ENCODE results near the gene PTGS2.

The PTGS2 gene

DNA sequence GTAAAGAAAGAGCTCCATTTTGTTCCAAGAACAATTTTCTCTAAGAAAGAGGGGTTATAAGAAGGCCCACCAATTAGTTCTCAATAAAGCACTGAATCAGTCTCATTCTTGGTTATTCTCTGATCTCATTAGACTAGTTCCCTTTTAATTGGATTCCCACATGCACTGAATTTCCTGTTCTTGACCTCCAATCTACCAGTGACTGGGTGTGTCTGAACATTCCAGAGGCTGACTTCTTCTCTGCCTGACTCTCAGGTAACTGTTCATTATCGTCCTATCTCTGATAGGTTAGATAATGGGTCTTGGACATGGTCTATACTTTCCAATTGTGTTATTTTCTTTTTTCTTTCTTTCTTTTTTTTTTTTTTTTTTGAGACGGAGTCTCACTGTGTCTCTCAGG, 22.7 kb downstream of the PTGS2 start:
- no peaks in the 10 kb centered on the region for H3K27me3 ChIP-seq (ENCODE audit: insufficient read depth, poor library complexity, severe bottlenecking)
- TF ChIP-seq, protein P1, sequence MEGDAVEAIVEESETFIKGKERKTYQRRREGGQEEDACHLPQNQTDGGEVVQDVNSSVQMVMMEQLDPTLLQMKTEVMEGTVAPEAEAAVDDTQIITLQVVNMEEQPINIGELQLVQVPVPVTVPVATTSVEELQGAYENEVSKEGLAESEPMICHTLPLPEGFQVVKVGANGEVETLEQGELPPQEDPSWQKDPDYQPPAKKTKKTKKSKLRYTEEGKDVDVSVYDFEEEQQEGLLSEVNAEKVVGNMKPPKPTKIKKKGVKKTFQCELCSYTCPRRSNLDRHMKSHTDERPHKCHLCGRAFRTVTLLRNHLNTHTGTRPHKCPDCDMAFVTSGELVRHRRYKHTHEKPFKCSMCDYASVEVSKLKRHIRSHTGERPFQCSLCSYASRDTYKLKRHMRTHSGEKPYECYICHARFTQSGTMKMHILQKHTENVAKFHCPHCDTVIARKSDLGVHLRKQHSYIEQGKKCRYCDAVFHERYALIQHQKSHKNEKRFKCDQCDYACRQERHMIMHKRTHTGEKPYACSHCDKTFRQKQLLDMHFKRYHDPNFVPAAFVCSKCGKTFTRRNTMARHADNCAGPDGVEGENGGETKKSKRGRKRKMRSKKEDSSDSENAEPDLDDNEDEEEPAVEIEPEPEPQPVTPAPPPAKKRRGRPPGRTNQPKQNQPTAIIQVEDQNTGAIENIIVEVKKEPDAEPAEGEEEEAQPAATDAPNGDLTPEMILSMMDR (IDR thresholded peaks at IDR 0.05; ENCODE audit: insufficient read depth, low read length), result no peak
- TF ChIP-seq SPI1 (IDR thresholded peaks at IDR 0.05; ENCODE audit: borderline replicate concordance, low read depth) (no peak), GABPA (IDR thresholded peaks at IDR 0.05; ENCODE audit: low read depth) (no peak), POLR2AphosphoS5 (IDR thresholded peaks at IDR 0.05; ENCODE audit: low read depth) (no peak)
- TF ChIP-seq, protein P2, sequence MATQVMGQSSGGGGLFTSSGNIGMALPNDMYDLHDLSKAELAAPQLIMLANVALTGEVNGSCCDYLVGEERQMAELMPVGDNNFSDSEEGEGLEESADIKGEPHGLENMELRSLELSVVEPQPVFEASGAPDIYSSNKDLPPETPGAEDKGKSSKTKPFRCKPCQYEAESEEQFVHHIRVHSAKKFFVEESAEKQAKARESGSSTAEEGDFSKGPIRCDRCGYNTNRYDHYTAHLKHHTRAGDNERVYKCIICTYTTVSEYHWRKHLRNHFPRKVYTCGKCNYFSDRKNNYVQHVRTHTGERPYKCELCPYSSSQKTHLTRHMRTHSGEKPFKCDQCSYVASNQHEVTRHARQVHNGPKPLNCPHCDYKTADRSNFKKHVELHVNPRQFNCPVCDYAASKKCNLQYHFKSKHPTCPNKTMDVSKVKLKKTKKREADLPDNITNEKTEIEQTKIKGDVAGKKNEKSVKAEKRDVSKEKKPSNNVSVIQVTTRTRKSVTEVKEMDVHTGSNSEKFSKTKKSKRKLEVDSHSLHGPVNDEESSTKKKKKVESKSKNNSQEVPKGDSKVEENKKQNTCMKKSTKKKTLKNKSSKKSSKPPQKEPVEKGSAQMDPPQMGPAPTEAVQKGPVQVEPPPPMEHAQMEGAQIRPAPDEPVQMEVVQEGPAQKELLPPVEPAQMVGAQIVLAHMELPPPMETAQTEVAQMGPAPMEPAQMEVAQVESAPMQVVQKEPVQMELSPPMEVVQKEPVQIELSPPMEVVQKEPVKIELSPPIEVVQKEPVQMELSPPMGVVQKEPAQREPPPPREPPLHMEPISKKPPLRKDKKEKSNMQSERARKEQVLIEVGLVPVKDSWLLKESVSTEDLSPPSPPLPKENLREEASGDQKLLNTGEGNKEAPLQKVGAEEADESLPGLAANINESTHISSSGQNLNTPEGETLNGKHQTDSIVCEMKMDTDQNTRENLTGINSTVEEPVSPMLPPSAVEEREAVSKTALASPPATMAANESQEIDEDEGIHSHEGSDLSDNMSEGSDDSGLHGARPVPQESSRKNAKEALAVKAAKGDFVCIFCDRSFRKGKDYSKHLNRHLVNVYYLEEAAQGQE (IDR thresholded peaks at IDR 0.05; ENCODE audit: insufficient replicate concordance, low read depth), result no peak
- no peak overlapping the region for H3K27ac ChIP-seq (replicated peaks)
- no peak for DNase-seq (ENCODE audit: low read depth in 1 of 2, low spot score in 1 of 2)
- no peak overlapping the region for H3K4me3 ChIP-seq (replicated peaks; ENCODE audit: insufficient read depth, low read length)

DNA sequence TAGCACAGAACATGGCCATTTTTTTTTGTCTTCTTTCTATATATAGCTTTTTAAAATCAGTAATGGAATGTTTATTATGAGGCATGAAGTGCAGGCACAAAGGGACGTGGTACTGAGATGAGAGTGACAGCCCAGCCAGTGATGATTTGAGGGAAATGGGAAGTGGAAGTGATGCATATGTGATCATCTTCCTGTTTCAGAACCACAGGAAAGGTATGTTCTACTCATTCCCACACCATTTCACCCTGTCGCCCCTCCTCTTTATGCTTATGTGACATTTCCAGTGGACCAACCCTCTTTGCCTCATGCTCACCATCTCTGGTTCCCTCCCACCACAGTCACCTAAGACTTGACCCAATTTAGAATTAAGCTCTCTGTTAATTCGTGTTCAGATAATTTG, 24.3 kb downstream of the PTGS2 start:
- DNase-seq (ENCODE audit: low read depth in 1 of 2, low spot score in 1 of 2), result peak; percentile 52 to 67
- no peak overlapping the region for H3K4me3 ChIP-seq (replicated peaks; ENCODE audit: insufficient read depth, low read length)
- TF ChIP-seq, protein P2 (IDR thresholded peaks at IDR 0.05; ENCODE audit: insufficient replicate concordance, low read depth), result no peak
- TF ChIP-seq GABPA (IDR thresholded peaks at IDR 0.05; ENCODE audit: low read depth), result no peak
- TF ChIP-seq, protein P1 (IDR thresholded peaks at IDR 0.05; ENCODE audit: insufficient read depth, low read length), result no peak
- peak; percentile 82; the same call in 1 of the 2 replicates for TF ChIP-seq SPI1 (IDR thresholded peaks at IDR 0.05; ENCODE audit: borderline replicate concordance, low read depth)
- TF ChIP-seq POLR2AphosphoS5 (IDR thresholded peaks at IDR 0.05; ENCODE audit: low read depth), result no peak

DNA sequence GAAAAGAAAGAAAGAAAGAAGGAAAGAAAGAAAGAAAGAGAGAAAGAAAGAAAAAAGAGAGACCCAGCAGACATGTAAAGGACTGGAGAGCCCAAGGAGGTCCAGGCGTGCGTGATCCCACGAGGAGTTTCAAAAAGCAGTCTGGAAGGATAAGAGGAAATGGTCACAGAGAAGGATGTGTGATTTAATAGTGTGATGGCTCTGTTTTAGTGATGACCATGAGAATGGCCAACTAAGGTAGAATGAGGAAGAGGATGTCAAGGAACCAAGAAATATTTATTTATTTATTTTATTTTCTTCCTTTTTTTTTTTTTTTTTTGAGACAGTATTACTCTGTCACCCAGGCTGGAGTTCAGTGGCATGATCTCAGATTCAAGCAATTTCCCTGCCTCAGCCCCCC, 25.5 kb downstream of the PTGS2 start:
- H3K4me3 ChIP-seq (replicated peaks; ENCODE audit: insufficient read depth, low read length), result no peak overlapping the region
- no peak overlapping the region for H3K27ac ChIP-seq (replicated peaks)
- TF ChIP-seq SPI1 (IDR thresholded peaks at IDR 0.05; ENCODE audit: borderline replicate concordance, low read depth) (no peak), GABPA (IDR thresholded peaks at IDR 0.05; ENCODE audit: low read depth) (no peak), POLR2AphosphoS5 (IDR thresholded peaks at IDR 0.05; ENCODE audit: low read depth) (no peak)
- TF ChIP-seq, protein P2 (IDR thresholded peaks at IDR 0.05; ENCODE audit: insufficient replicate concordance, low read depth), result no peak
- TF ChIP-seq, protein P1 (IDR thresholded peaks at IDR 0.05; ENCODE audit: insufficient read depth, low read length), result no peak
- no peaks in the 10 kb centered on the region for H3K27me3 ChIP-seq (ENCODE audit: insufficient read depth, poor library complexity, severe bottlenecking)
- DNase-seq (ENCODE audit: low read depth in 1 of 2, low spot score in 1 of 2), result no peak

More for the DNA sequence above, 24.3 kb downstream of the PTGS2 start:
- H3K27ac ChIP-seq (replicated peaks), result no peak overlapping the region
- H3K27me3 ChIP-seq (ENCODE audit: insufficient read depth, poor library complexity, severe bottlenecking), result no peaks in the 10 kb centered on the region

Measured in HL-60 (cell line).